Lung (tissue), 12 donors: Measurements from ENCODE around the gene TMCO4. TPM values are rescaled to one million over a fixed set of nuclear protein-coding genes. Genes with fewer than 3 reads are reported as not detected.

Experiments used
- ATAC-seq: fragments of 200-7000 bp; cut with Tn5 transposase; one replicate; pipeline ENCODE4 v1.9.1; 2020; ENCODE audit warnings: moderate number of reproducible peaks; ENCODE audit not compliant: insufficient read depth, low FRiP score
- DNase-seq, 3 donors: peaks; one replicate each; pipeline ENCODE4 v3.0.0-alpha.2; 2013 to 2017
- H3K27ac ChIP-seq, 2 donors: one replicate each; pipeline ENCODE4 v1.5.1; 2013; ENCODE audit warnings: mild to moderate bottlenecking in 2 of 2, moderate library complexity in 2 of 2, control low read depth in 1 of 2, inconsistent platforms in 1 of 2, low read depth in 1 of 2, low read length in 1 of 2
- H3K27me3 ChIP-seq, 3 donors: one replicate each; pipeline ENCODE4 v1.5.1; 2013; ENCODE audit warnings: low read length in 2 of 3; ENCODE audit not compliant: control insufficient read depth in 3 of 3, insufficient read depth in 3 of 3
- H3K36me3 ChIP-seq, 4 donors: one replicate each; pipeline ENCODE4 v1.5.1; 2013; ENCODE audit warnings: low read length in 4 of 4, mild to moderate bottlenecking in 1 of 4, moderate library complexity in 1 of 4; ENCODE audit not compliant: control insufficient read depth in 4 of 4, insufficient read depth in 4 of 4
- H3K4me1 ChIP-seq, 5 donors: one replicate each; pipeline ENCODE4 v1.5.1; 2013; ENCODE audit warnings: low read length in 5 of 5, mild to moderate bottlenecking in 2 of 5, moderate library complexity in 1 of 5; ENCODE audit not compliant: control insufficient read depth in 5 of 5, insufficient read depth in 5 of 5
- H3K4me3 ChIP-seq: one replicate; pipeline ENCODE4 v1.5.1; 2013; ENCODE audit warnings: mild to moderate bottlenecking, control low read depth, moderate library complexity
- H3K9ac ChIP-seq, 2 donors: one replicate each; pipeline ENCODE4 v1.5.1; 2013; ENCODE audit warnings: low read length in 2 of 2, control low read depth in 1 of 2; ENCODE audit not compliant: insufficient read depth in 1 of 2
- H3K9me3 ChIP-seq, 4 donors: one replicate each; pipeline ENCODE4 v1.5.1; 2013; ENCODE audit warnings: low read length in 3 of 4, mild to moderate bottlenecking in 1 of 4, moderate library complexity in 1 of 4; ENCODE audit not compliant: control insufficient read depth in 4 of 4, insufficient read depth in 3 of 4
- CTCF ChIP-seq: IDR thresholded peaks from 2 replicates; pipeline ENCODE4 v1.5.1; 2012; ENCODE audit warnings: mild to moderate bottlenecking; ENCODE audit errors: control extremely low read depth, extremely low read depth
- WGBS, 2 donors: extraction: QIAGEN DNeasy Blood & Tissue Kit; methylation state at CpG; one replicate each; pipeline ENCODE4 v1.1.7; 2013; 5-methylcytosine and 5-hydroxymethylcytosine counted together
- polyA plus RNA-seq, 2 donors: library from polyadenylated mRNA; stranded (reverse); fragments of 200-250 nt; gene quantifications; one replicate each; pipeline ENCODE4 v1.2.1, GENCODE V29; 2013
- total RNA-seq, 2 donors: library from RNA; depleted of rRNA in 1 of 2; stranded (reverse); fragments of >200 nt in 1 of 2; gene quantifications; one replicate each; pipeline ENCODE4 v1.2.1, GENCODE V29; 2014 to 2021
- donor health status: control.
- donor health status: control.
- donor health status: Bipolar disorder and iron deficiency.
- donor health status: healthy.
- donor health status: DM: yes; HTN: yes; CAD: no.

Gene TMCO4
- total and polyA plus RNA-seq, 4 donors: 14.3 to 27.8 (median 19.5) TPM

- Histone ChIP-seq H3K9ac (no peak overlapping the region), H3K4me1 (no peaks in the 10 kb centered on the region), H3K27ac (no peak overlapping the region), H3K9me3 (peaks cover 0 to 16% (median 2%) of the 10 kb centered on the region in 4 donors), H3K4me3 (no peak overlapping the region), H3K27me3 (no peaks in the 10 kb centered on the region), H3K36me3 (peaks cover 0 to 14% (median 0%) of the 10 kb centered on the region in 4 donors)
- WGBS, 2 donors: 84 to 85% methylated on average over 19 of the region's 19 CpGs
- no peak for TF ChIP-seq CTCF
- no peak for DNase-seq
- no peak for ATAC-seq
Observed at GRCh38 chr1:19688041-19688842, 111.5 kb downstream of the TMCO4 start.

GRCh38 chr1:19687414-19687813 is 112.3 kb downstream of the TMCO4 start:
- H3K9me3 ChIP-seq: peaks cover 0 to 16% (median 2%) of the 10 kb centered on the region in 4 donors
- H3K9ac ChIP-seq: no peak overlapping the region
- no peaks in the 10 kb centered on the region for H3K4me1 ChIP-seq
- no peak for TF ChIP-seq CTCF
- 96 to 98% methylated on average over 1 of the region's 1 CpG for WGBS, 2 donors
- H3K36me3 ChIP-seq: peaks cover 0 to 15% (median 0%) of the 10 kb centered on the region in 4 donors
- no peaks in the 10 kb centered on the region for H3K27me3 ChIP-seq
- ATAC-seq (no peak), DNase-seq (no peak)
- no peak overlapping the region for H3K4me3 ChIP-seq
- H3K27ac ChIP-seq: no peak overlapping the region

GRCh38 chr1:19685994-19686393 is 113.7 kb downstream of the TMCO4 start:
- WGBS, 2 donors: 85 to 88% methylated on average over 9 of the region's 9 CpGs
- peaks cover 0 to 10% (median 0%) of the 10 kb centered on the region in 4 donors for H3K36me3 ChIP-seq
- H3K27ac ChIP-seq: no peak overlapping the region
- H3K27me3 ChIP-seq: no peaks in the 10 kb centered on the region
- peaks cover 0 to 16% (median 2%) of the 10 kb centered on the region in 4 donors for H3K9me3 ChIP-seq
- H3K4me1 ChIP-seq: no peaks in the 10 kb centered on the region
- ATAC-seq (no peak), DNase-seq (no peak)
- TF ChIP-seq CTCF: no peak
- no peak overlapping the region for H3K4me3 ChIP-seq
- no peak overlapping the region for H3K9ac ChIP-seq
